ENCODE data around the gene TRAK1. TPM values are rescaled to one million over a fixed set of nuclear protein-coding genes. Genes with fewer than 3 reads are reported as not detected.

The TRAK1 gene
- total RNA-seq, 1 donor from 2014 or later, result 41.0 TPM

GRCh38 chr3:42194943-42195510 is 103.9 kb downstream of the TRAK1 start:
- H3K36me3 Mint-ChIP-seq (ENCODE audit: low read depth), result peaks cover 19% of the 10 kb centered on the region
- no peak for DNase-seq (ENCODE audit: low read depth, low spot score)
- TF ChIP-seq, protein P1, sequence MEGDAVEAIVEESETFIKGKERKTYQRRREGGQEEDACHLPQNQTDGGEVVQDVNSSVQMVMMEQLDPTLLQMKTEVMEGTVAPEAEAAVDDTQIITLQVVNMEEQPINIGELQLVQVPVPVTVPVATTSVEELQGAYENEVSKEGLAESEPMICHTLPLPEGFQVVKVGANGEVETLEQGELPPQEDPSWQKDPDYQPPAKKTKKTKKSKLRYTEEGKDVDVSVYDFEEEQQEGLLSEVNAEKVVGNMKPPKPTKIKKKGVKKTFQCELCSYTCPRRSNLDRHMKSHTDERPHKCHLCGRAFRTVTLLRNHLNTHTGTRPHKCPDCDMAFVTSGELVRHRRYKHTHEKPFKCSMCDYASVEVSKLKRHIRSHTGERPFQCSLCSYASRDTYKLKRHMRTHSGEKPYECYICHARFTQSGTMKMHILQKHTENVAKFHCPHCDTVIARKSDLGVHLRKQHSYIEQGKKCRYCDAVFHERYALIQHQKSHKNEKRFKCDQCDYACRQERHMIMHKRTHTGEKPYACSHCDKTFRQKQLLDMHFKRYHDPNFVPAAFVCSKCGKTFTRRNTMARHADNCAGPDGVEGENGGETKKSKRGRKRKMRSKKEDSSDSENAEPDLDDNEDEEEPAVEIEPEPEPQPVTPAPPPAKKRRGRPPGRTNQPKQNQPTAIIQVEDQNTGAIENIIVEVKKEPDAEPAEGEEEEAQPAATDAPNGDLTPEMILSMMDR (conservative IDR thresholded peaks at IDR 0.05), result no peak
- no peak overlapping the region for H3K27ac Mint-ChIP-seq (ENCODE audit: unreplicated experiment)
- H3K27me3 Mint-ChIP-seq (ENCODE audit: low read depth), result no peaks in the 10 kb centered on the region
- peaks cover 38% of the 10 kb centered on the region for H3K4me1 Mint-ChIP-seq
- H3K4me3 Mint-ChIP-seq, result no peak overlapping the region
- H3K9me3 Mint-ChIP-seq, result no peaks in the 10 kb centered on the region

GRCh38 chr3:42195879-42196330 is 104.7 kb downstream of the TRAK1 start:
- H3K27ac Mint-ChIP-seq (ENCODE audit: unreplicated experiment), result peak overlapping the region; percentile 83
- DNase-seq (ENCODE audit: low read depth, low spot score), result no peak
- TF ChIP-seq, protein P1 (conservative IDR thresholded peaks at IDR 0.05), result no peak
- peaks cover 36% of the 10 kb centered on the region for H3K4me1 Mint-ChIP-seq
- no peaks in the 10 kb centered on the region for H3K27me3 Mint-ChIP-seq (ENCODE audit: low read depth)
- H3K4me3 Mint-ChIP-seq, result no peak overlapping the region
- H3K36me3 Mint-ChIP-seq (ENCODE audit: low read depth), result peaks cover 20% of the 10 kb centered on the region
- no peaks in the 10 kb centered on the region for H3K9me3 Mint-ChIP-seq

- H3K36me3 Mint-ChIP-seq (ENCODE audit: low read depth), result peaks cover 25% of the 10 kb centered on the region
- no peaks in the 10 kb centered on the region for H3K9me3 Mint-ChIP-seq
- H3K27ac Mint-ChIP-seq (ENCODE audit: unreplicated experiment), result peak overlapping the region; percentile 35
- no peak overlapping the region for H3K4me3 Mint-ChIP-seq
- DNase-seq (ENCODE audit: low read depth, low spot score), result no peak
- H3K27me3 Mint-ChIP-seq (ENCODE audit: low read depth), result no peaks in the 10 kb centered on the region
- peaks cover 20% of the 10 kb centered on the region for H3K4me1 Mint-ChIP-seq
- TF ChIP-seq, protein P1 (conservative IDR thresholded peaks at IDR 0.05), result no peak
Measured at GRCh38 chr3:42198709-42199108, 107.6 kb downstream of the TRAK1 start.

DNA sequence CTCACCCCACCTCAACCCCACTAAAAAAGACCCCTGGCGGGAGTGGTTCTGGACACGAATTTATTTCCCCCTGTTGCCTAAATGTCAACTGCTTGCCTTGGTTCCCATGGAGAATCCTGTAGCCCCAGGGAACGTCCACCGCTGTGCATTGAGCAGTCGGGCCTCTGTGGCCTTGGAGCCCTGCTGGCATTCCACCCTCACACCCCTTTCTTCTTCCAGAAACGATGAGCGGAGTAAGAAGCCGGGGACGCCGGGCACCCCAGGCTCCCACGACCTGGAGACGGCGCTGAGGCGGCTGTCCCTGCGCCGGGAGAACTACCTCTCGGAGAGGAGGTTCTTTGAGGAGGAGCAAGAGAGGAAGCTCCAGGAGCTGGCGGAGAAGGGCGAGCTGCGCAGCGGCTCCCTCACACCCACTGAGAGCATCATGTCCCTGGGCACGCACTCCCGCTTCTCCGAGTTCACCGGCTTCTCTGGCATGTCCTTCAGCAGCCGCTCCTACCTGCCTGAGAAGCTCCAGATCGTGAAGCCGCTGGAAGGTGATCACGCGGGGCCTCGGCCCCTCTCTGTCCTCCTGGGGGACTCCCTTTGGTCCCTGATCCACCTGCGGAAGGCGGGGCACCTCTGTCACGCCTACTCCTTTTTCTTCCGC is 111.2 kb downstream of the TRAK1 start:
- TF ChIP-seq, protein P1 (conservative IDR thresholded peaks at IDR 0.05), result no peak
- Mint-ChIP-seq H3K4me1 (peaks cover 6% of the 10 kb centered on the region), H3K36me3 (ENCODE audit: low read depth) (peaks cover 13% of the 10 kb centered on the region), H3K4me3 (no peak overlapping the region), H3K9me3 (no peaks in the 10 kb centered on the region), H3K27me3 (ENCODE audit: low read depth) (no peaks in the 10 kb centered on the region), H3K27ac (ENCODE audit: unreplicated experiment) (no peak overlapping the region)
- no peak for DNase-seq (ENCODE audit: low read depth, low spot score)

- H3K4me3 Mint-ChIP-seq, result no peak overlapping the region
- no peak overlapping the region for H3K27ac Mint-ChIP-seq (ENCODE audit: unreplicated experiment)
- H3K4me1 Mint-ChIP-seq, result peaks cover 6% of the 10 kb centered on the region
- no peak for DNase-seq (ENCODE audit: low read depth, low spot score)
- H3K9me3 Mint-ChIP-seq, result no peaks in the 10 kb centered on the region
- peaks cover 17% of the 10 kb centered on the region for H3K36me3 Mint-ChIP-seq (ENCODE audit: low read depth)
- TF ChIP-seq, protein P1 (conservative IDR thresholded peaks at IDR 0.05), result no peak
- H3K27me3 Mint-ChIP-seq (ENCODE audit: low read depth), result no peaks in the 10 kb centered on the region
Measured at GRCh38 chr3:42204867-42205599, 113.9 kb downstream of the TRAK1 start.

Measured in neural crest cell (in vitro differentiated cells).